ENCODE results near the gene KCNA5. TPM values are rescaled to one million over a fixed set of nuclear protein-coding genes. Genes with fewer than 3 reads are reported as not detected.

Gene KCNA5
- total RNA-seq, 1 experiment from 2014 or later, result not detected

DNA sequence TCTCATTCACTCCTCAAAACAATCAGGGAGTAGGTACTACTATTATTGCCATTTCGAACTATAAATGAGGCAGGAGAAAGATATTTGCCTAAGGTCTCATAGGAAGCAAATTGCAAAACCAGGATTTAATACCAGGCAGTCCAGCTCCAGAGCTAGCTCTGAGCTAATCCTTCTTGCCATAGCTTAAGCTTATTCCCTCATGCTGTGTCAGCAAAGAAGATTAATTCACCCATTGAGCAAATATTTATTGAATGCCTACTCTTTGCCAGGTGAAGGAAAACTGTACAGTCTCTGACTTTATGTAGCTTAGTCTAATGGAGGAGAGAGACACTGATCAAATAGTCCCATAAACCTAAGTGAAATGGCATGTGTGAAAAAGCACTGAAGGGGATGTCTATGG lies 19.5 kb downstream of the KCNA5 start:
- Mint-ChIP-seq H3K36me3 (ENCODE audit: insufficient read depth, unreplicated experiment) (no peaks in the 10 kb centered on the region), H3K27ac (ENCODE audit: unreplicated experiment) (no peak overlapping the region), H3K27me3 (ENCODE audit: insufficient read depth, unreplicated experiment) (peaks cover 32% of the 10 kb centered on the region), H3K4me3 (ENCODE audit: unreplicated experiment) (no peak overlapping the region), H3K9me3 (ENCODE audit: unreplicated experiment) (no peaks in the 10 kb centered on the region), H3K4me1 (ENCODE audit: low read depth, unreplicated experiment) (no peaks in the 10 kb centered on the region)
- ChIA-PET POLR2A (no interaction called here), CTCF (no interaction called here)
- DNase-seq, result no peak
- Histone ChIP-seq H3K4me1 (no peaks in the 10 kb centered on the region), H3K36me3 (ENCODE audit: control insufficient read depth, insufficient read depth, low read length) (no peaks in the 10 kb centered on the region), H3K4me3 (ENCODE audit: low read depth, low read length) (no peak overlapping the region), H3K27me3 (replicated peaks; ENCODE audit: control insufficient read depth, insufficient read depth, low read length) (peaks cover 3% of the 10 kb centered on the region), H3K9me3 (no peaks in the 10 kb centered on the region)
- TF ChIP-seq, protein P1, sequence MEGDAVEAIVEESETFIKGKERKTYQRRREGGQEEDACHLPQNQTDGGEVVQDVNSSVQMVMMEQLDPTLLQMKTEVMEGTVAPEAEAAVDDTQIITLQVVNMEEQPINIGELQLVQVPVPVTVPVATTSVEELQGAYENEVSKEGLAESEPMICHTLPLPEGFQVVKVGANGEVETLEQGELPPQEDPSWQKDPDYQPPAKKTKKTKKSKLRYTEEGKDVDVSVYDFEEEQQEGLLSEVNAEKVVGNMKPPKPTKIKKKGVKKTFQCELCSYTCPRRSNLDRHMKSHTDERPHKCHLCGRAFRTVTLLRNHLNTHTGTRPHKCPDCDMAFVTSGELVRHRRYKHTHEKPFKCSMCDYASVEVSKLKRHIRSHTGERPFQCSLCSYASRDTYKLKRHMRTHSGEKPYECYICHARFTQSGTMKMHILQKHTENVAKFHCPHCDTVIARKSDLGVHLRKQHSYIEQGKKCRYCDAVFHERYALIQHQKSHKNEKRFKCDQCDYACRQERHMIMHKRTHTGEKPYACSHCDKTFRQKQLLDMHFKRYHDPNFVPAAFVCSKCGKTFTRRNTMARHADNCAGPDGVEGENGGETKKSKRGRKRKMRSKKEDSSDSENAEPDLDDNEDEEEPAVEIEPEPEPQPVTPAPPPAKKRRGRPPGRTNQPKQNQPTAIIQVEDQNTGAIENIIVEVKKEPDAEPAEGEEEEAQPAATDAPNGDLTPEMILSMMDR (IDR thresholded peaks at IDR 0.05; ENCODE audit: insufficient read depth in 1 of 2, low read depth in 1 of 2, low read length in 1 of 2, severe bottlenecking in 1 of 2, unreplicated experiment in 1 of 2), result no peak
- intact Hi-C loops (cut with micrococcal nuclease; ENCODE audit: unreplicated experiment), result no loop called here
- BruUV-seq (replicated peaks), result no TSS peak

DNA sequence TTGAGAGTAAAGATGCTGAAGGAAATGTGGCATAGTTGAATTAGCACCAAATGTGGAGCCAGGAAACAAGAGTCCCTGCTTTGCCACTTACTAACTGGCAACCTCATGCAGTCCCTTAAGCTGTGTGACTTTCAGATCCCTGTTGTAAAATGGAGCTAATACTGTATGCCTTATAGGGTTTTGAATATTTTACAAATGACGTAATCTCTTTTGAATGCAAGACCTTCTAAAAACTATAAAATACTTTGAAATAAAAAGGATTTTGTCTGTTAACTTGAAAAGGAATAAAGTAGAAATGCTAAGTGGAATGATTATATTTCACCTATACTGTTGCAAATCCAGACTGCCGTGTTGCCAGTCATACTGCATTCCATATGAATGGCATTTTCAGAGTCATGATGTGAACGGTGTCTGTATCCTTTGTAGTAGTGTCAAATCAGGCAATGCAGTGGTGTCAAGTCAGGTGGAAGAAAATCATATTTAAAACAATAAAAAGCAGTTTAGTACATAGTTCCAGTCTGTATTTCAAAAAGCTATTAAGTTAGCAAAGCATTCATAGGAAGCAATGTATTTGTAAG lies 21.3 kb downstream of the KCNA5 start:
- H3K9me3 Mint-ChIP-seq (ENCODE audit: unreplicated experiment), result no peaks in the 10 kb centered on the region
- no TSS peak for BruUV-seq (replicated peaks)
- TF ChIP-seq, protein P1 (IDR thresholded peaks at IDR 0.05; ENCODE audit: insufficient read depth in 1 of 2, low read depth in 1 of 2, low read length in 1 of 2, severe bottlenecking in 1 of 2, unreplicated experiment in 1 of 2), result no peak
- H3K27ac Mint-ChIP-seq (ENCODE audit: unreplicated experiment), result no peak overlapping the region
- intact Hi-C loops (cut with micrococcal nuclease; ENCODE audit: unreplicated experiment), result no loop called here
- H3K36me3 Mint-ChIP-seq (ENCODE audit: insufficient read depth, unreplicated experiment), result no peaks in the 10 kb centered on the region
- Histone ChIP-seq H3K4me3 (ENCODE audit: low read depth, low read length) (no peak overlapping the region), H3K36me3 (ENCODE audit: control insufficient read depth, insufficient read depth, low read length) (no peaks in the 10 kb centered on the region), H3K27me3 (replicated peaks; ENCODE audit: control insufficient read depth, insufficient read depth, low read length) (peaks cover 3% of the 10 kb centered on the region), H3K9me3 (no peaks in the 10 kb centered on the region), H3K4me1 (no peaks in the 10 kb centered on the region)
- H3K4me3 Mint-ChIP-seq (ENCODE audit: unreplicated experiment), result no peak overlapping the region
- ChIA-PET POLR2A (no interaction called here), CTCF (no interaction called here)
- no peaks in the 10 kb centered on the region for H3K4me1 Mint-ChIP-seq (ENCODE audit: low read depth, unreplicated experiment)
- DNase-seq, result no peak
- H3K27me3 Mint-ChIP-seq (ENCODE audit: insufficient read depth, unreplicated experiment), result peaks cover 23% of the 10 kb centered on the region

DNA sequence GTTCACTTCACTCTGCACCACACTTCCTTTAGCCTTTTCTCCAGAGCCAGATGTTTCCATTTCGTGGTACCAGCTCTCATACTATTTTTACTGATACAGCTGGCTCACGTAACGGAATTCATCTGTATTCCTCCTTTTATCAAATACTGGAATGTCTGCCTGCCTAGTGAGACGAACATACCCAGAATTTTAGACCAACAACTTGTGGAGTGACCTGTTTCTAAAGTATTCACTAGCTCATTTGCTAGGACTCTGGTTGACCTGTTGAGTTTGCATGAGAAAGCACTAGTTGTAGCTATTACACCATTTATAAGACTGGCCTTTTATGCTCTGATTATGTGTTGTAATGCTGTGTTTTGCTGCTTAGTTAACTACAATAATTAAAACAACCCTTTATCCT lies 22.6 kb downstream of the KCNA5 start:
- Histone ChIP-seq H3K4me3 (ENCODE audit: low read depth, low read length) (no peak overlapping the region), H3K36me3 (ENCODE audit: control insufficient read depth, insufficient read depth, low read length) (no peaks in the 10 kb centered on the region), H3K9me3 (no peaks in the 10 kb centered on the region), H3K4me1 (no peaks in the 10 kb centered on the region), H3K27me3 (replicated peaks; ENCODE audit: control insufficient read depth, insufficient read depth, low read length) (peaks cover 3% of the 10 kb centered on the region)
- Mint-ChIP-seq H3K36me3 (ENCODE audit: insufficient read depth, unreplicated experiment) (no peaks in the 10 kb centered on the region), H3K9me3 (ENCODE audit: unreplicated experiment) (no peaks in the 10 kb centered on the region), H3K27me3 (ENCODE audit: insufficient read depth, unreplicated experiment) (peaks cover 23% of the 10 kb centered on the region), H3K27ac (ENCODE audit: unreplicated experiment) (no peak overlapping the region), H3K4me3 (ENCODE audit: unreplicated experiment) (no peak overlapping the region), H3K4me1 (ENCODE audit: low read depth, unreplicated experiment) (no peaks in the 10 kb centered on the region)
- CTCF ChIA-PET, result no interaction called here
- intact Hi-C loops (cut with micrococcal nuclease; ENCODE audit: unreplicated experiment), result no loop called here
- TF ChIP-seq, protein P1 (IDR thresholded peaks at IDR 0.05; ENCODE audit: insufficient read depth in 1 of 2, low read depth in 1 of 2, low read length in 1 of 2, severe bottlenecking in 1 of 2, unreplicated experiment in 1 of 2), result no peak
- DNase-seq, result no peak
- POLR2A ChIA-PET, result no interaction called here
- BruUV-seq (replicated peaks), result no TSS peak

Measured in Caco-2 (cell line).